HFFc6 (cell line): Measurements from ENCODE around the gene CHPT1. TPM values are rescaled to one million over a fixed set of nuclear protein-coding genes. Genes with fewer than 3 reads are reported as not detected.
"Not testable (repeated sequence)": the region's sequence is repeated elsewhere in the genome, so short reads cannot be mapped to it uniquely, and the experiment has no call there.

Source experiments
- DNase-seq: peaks from one replicate; pipeline ENCODE4 v3.0.0-alpha.2; 2018
- H3K27ac Mint-ChIP-seq: 2 replicates; pipeline ENCODE4 v1.8.0; 2020; ENCODE audit warnings: mild to moderate bottlenecking, mixed read lengths
- H3K27me3 Mint-ChIP-seq: 2 replicates; pipeline ENCODE4 v1.8.0; 2021; ENCODE audit warnings: mild to moderate bottlenecking, moderate library complexity, mixed read lengths; ENCODE audit not compliant: insufficient read depth
- H3K36me3 Mint-ChIP-seq: 2 replicates; pipeline ENCODE4 v1.8.0; 2021; ENCODE audit warnings: low read depth, mixed read lengths
- H3K4me1 Mint-ChIP-seq: 2 replicates; pipeline ENCODE4 v1.8.0; 2020; ENCODE audit warnings: low read depth, mixed read lengths
- H3K4me3 Mint-ChIP-seq: 2 replicates; pipeline ENCODE4 v1.8.0; 2020; ENCODE audit warnings: mild to moderate bottlenecking, moderate library complexity, mixed read lengths
- H3K9me3 Mint-ChIP-seq: 2 replicates; pipeline ENCODE4 v1.8.0; 2020; ENCODE audit warnings: mild to moderate bottlenecking, mixed read lengths
- total RNA-seq, 6 experiments: library from RNA; stranded (reverse); fragmentation: NEBNext Ultra II Directional; extraction: Animal tissue kit (Norgen Biotek cat#: 25700); gene quantifications; 2 replicates in 1 of 6; 3 replicates in 5 of 6; pipeline ENCODE4 v1.2.3, GENCODE V29; 2021
- TF ChIP-seq, protein P1 (sequence below): fragments of 200-600 bp; sonication (generic); IDR thresholded peaks from 2 replicates; pipeline ENCODE4 v1.5.0; 2021; ENCODE audit warnings: antibody characterized with exemption, mild to moderate bottlenecking

The CHPT1 gene
- total RNA-seq, 6 experiments from 2014 or later: 28.1 to 38.8 (median 34.5) TPM

DNA sequence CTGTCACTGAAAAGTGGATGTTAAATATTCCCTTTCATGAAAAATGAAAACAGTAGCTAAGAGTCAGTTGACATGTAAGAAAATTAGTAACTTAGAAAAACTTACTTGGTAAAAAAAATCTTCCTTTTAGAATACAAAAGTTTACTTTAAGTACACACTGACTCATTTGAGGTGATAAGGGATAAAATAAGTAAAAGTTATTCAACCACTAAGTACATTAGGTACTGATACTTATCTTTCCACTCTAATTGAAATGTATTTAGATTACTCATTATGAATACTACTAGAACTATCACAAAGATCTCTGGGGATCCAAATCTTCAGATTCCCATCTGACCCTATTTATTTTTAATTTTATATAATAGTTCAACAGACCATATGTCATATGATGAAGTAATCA lies 29.7 kb downstream of the CHPT1 start:
- no peak for DNase-seq
- H3K27ac Mint-ChIP-seq: no peak overlapping the region
- H3K4me3 Mint-ChIP-seq: no peak overlapping the region
- H3K36me3 Mint-ChIP-seq: peaks cover 11% of the 10 kb centered on the region
- H3K27me3 Mint-ChIP-seq: no peaks in the 10 kb centered on the region
- TF ChIP-seq, protein P1, sequence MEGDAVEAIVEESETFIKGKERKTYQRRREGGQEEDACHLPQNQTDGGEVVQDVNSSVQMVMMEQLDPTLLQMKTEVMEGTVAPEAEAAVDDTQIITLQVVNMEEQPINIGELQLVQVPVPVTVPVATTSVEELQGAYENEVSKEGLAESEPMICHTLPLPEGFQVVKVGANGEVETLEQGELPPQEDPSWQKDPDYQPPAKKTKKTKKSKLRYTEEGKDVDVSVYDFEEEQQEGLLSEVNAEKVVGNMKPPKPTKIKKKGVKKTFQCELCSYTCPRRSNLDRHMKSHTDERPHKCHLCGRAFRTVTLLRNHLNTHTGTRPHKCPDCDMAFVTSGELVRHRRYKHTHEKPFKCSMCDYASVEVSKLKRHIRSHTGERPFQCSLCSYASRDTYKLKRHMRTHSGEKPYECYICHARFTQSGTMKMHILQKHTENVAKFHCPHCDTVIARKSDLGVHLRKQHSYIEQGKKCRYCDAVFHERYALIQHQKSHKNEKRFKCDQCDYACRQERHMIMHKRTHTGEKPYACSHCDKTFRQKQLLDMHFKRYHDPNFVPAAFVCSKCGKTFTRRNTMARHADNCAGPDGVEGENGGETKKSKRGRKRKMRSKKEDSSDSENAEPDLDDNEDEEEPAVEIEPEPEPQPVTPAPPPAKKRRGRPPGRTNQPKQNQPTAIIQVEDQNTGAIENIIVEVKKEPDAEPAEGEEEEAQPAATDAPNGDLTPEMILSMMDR: no peak
- H3K4me1 Mint-ChIP-seq: no peaks in the 10 kb centered on the region
- no peaks in the 10 kb centered on the region for H3K9me3 Mint-ChIP-seq

- no peak for DNase-seq
- Mint-ChIP-seq H3K4me3 (no peak overlapping the region), H3K36me3 (peaks cover 20% of the 10 kb centered on the region), H3K27me3 (no peaks in the 10 kb centered on the region), H3K4me1 (no peaks in the 10 kb centered on the region), H3K27ac (no peak overlapping the region), H3K9me3 (no peaks in the 10 kb centered on the region)
- TF ChIP-seq, protein P1: no peak
These were observed 32.4 kb downstream of the CHPT1 start for GRCh38 chr12:101729842-101730241.

DNA sequence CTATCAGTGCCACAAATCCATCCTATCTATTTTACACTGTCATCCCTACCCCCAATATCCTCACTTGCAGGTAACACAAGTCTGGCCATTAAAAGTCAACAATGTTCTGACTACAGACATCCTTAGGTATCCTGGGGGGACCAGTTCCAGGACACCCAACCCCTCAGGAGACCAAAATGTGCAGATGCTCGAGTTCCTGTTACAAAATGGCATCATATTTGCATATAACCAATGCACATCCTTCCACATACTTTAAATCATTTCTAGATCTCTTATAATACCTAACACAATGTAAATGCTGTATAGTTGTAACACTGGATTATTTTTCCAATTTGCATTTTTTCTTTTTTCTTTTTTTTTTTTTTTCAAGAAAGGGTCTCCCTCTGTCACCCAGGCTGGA lies 34.9 kb downstream of the CHPT1 start:
- TF ChIP-seq, protein P1: no peak
- H3K4me3 Mint-ChIP-seq: no peak overlapping the region
- H3K27ac Mint-ChIP-seq: no peak overlapping the region
- H3K9me3 Mint-ChIP-seq: no peaks in the 10 kb centered on the region
- H3K4me1 Mint-ChIP-seq: no peaks in the 10 kb centered on the region
- peaks cover 14% of the 10 kb centered on the region for H3K36me3 Mint-ChIP-seq
- no peaks in the 10 kb centered on the region for H3K27me3 Mint-ChIP-seq
- DNase-seq: no peak

- H3K36me3 Mint-ChIP-seq: peaks cover 14% of the 10 kb centered on the region
- H3K27ac Mint-ChIP-seq: no peak overlapping the region
- H3K4me1 Mint-ChIP-seq: no peaks in the 10 kb centered on the region
- no peaks in the 10 kb centered on the region for H3K9me3 Mint-ChIP-seq
- DNase-seq: no peak
- no peak overlapping the region for H3K4me3 Mint-ChIP-seq
- no peaks in the 10 kb centered on the region for H3K27me3 Mint-ChIP-seq
- TF ChIP-seq, protein P1: no peak
These were observed 35.7 kb downstream of the CHPT1 start for GRCh38 chr12:101733166-101733565.

GRCh38 chr12:101734482-101734881 lies 37.0 kb downstream of the CHPT1 start:
- DNase-seq, H3K9me3 Mint-ChIP-seq, H3K4me3 Mint-ChIP-seq, H3K4me1 Mint-ChIP-seq, H3K27ac Mint-ChIP-seq, H3K27me3 Mint-ChIP-seq: not testable (repeated sequence)
- peaks cover 20% of the 10 kb centered on the region for H3K36me3 Mint-ChIP-seq

DNA sequence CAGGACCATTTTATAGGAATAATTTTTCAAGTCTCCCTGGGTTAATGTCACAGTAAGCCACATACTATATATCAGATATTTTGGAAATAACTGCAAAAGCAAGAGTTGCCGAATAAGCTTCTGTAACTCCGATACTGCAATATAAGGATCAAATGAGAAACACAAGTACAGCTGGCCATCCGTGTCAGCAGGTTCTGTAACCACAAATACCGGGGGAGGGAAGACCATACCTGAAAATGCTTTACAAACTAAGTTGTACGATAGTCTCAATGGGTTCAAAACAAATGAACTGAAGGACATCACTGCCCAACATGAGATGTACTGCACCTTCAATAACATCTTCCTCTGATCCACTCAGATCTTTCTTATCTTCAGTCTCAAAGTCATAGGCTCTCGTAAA lies 40.0 kb downstream of the CHPT1 start:
- no peaks in the 10 kb centered on the region for H3K4me1 Mint-ChIP-seq
- no peak overlapping the region for H3K27ac Mint-ChIP-seq
- no peaks in the 10 kb centered on the region; the same call in 1 of the 2 replicates for H3K27me3 Mint-ChIP-seq
- TF ChIP-seq, protein P1: no peak
- H3K36me3 Mint-ChIP-seq: peaks cover 11% of the 10 kb centered on the region
- H3K4me3 Mint-ChIP-seq: no peak overlapping the region
- H3K9me3 Mint-ChIP-seq: no peaks in the 10 kb centered on the region
- no peak for DNase-seq
